Fibroblast of lung (primary cell): ENCODE results near the gene CHST15.

Experiments
- EZH2 ChIP-seq: IDR thresholded peaks from 2 replicates; pipeline ENCODE4 v1.5.1; 2012; ENCODE audit warnings: low read length, control low read depth, mild to moderate bottlenecking; ENCODE audit errors: missing control alignments
- TF ChIP-seq, protein P1 (sequence below), 2 donors: IDR thresholded peaks in 1 of 2; conservative IDR thresholded peaks in 1 of 2; 1 replicate in 1 of 2; 2 replicates in 1 of 2; pipeline ENCODE4 v1.5.1; 2011 to 2012; ENCODE audit warnings: low read length in 2 of 2, control low read depth in 1 of 2, inconsistent platforms in 1 of 2, low read depth in 1 of 2, mild to moderate bottlenecking in 1 of 2

DNA sequence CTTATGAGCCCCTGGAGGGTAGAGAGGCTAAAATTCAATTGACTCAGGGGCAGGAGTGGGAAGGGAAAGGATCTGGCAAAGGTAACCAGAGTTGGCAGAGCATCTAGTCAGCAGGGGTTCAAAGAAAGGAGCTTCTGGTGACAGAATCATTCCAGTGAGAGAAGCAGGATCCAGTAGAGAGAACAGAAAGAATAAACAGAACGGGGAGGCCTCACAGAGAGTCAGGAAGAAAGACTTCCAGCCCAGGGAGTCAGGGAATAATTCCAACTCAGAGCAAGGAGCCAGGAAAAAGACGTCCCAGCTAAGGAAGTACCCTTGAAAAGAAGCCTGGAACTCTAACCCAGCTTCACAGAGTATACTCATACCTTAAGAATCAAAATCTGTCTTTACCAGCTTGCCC is 135.2 kb downstream of the CHST15 start:
- TF ChIP-seq, protein P1, sequence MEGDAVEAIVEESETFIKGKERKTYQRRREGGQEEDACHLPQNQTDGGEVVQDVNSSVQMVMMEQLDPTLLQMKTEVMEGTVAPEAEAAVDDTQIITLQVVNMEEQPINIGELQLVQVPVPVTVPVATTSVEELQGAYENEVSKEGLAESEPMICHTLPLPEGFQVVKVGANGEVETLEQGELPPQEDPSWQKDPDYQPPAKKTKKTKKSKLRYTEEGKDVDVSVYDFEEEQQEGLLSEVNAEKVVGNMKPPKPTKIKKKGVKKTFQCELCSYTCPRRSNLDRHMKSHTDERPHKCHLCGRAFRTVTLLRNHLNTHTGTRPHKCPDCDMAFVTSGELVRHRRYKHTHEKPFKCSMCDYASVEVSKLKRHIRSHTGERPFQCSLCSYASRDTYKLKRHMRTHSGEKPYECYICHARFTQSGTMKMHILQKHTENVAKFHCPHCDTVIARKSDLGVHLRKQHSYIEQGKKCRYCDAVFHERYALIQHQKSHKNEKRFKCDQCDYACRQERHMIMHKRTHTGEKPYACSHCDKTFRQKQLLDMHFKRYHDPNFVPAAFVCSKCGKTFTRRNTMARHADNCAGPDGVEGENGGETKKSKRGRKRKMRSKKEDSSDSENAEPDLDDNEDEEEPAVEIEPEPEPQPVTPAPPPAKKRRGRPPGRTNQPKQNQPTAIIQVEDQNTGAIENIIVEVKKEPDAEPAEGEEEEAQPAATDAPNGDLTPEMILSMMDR (conservative IDR thresholded peaks at IDR 0.05 in 1 of 2, IDR thresholded peaks at IDR 0.05 in 1 of 2; ENCODE audit: low read depth in 1 of 2, low read length in 2 of 2): no peak
- no peak for TF ChIP-seq EZH2
